ENCODE measurements around the gene DNMT1. TPM values are rescaled to one million over a fixed set of nuclear protein-coding genes. Genes with fewer than 3 reads are reported as not detected.

Gene DNMT1
- total RNA-seq, 1 experiment from 2014 or later: 144 TPM

- peaks cover 88% of the 10 kb centered on the region for H3K36me3 Mint-ChIP-seq (ENCODE audit: insufficient read depth, unreplicated experiment)
- H3K4me1 Mint-ChIP-seq (ENCODE audit: low read depth, unreplicated experiment): no peaks in the 10 kb centered on the region
- peaks cover 2% of the 10 kb centered on the region; the same call in 1 of the 2 replicates for H3K36me3 ChIP-seq (ENCODE audit: control insufficient read depth, insufficient read depth, low read length)
Observed at GRCh38 chr19:10151521-10151920, 43.2 kb downstream of the DNMT1 start.

GRCh38 chr19:10149427-10149826, 45.3 kb downstream of the DNMT1 start:
- peaks cover 89% of the 10 kb centered on the region for H3K36me3 Mint-ChIP-seq (ENCODE audit: insufficient read depth, unreplicated experiment)
- no peak for TF ChIP-seq CTCF (IDR thresholded peaks at IDR 0.05; ENCODE audit: insufficient read depth in 1 of 2, low read depth in 1 of 2, low read length in 1 of 2, severe bottlenecking in 1 of 2, unreplicated experiment in 1 of 2)
- no peaks in the 10 kb centered on the region for H3K9me3 ChIP-seq
- H3K9me3 Mint-ChIP-seq (ENCODE audit: unreplicated experiment): no peaks in the 10 kb centered on the region
- POLR2A ChIA-PET: no interaction called here
- no peaks in the 10 kb centered on the region for H3K27me3 Mint-ChIP-seq (ENCODE audit: insufficient read depth, unreplicated experiment)
- no peak overlapping the region for H3K4me3 Mint-ChIP-seq (ENCODE audit: unreplicated experiment)
- CTCF ChIA-PET: no interaction called here
- intact Hi-C loops (cut with micrococcal nuclease; ENCODE audit: unreplicated experiment): no loop called here
- H3K27ac Mint-ChIP-seq (ENCODE audit: unreplicated experiment): no peak overlapping the region
- H3K4me3 ChIP-seq (ENCODE audit: low read depth, low read length): no peak overlapping the region
- H3K4me1 ChIP-seq: no peaks in the 10 kb centered on the region
- BruUV-seq (replicated peaks): no TSS peak
- no peaks in the 10 kb centered on the region for H3K4me1 Mint-ChIP-seq (ENCODE audit: low read depth, unreplicated experiment)
- H3K27me3 ChIP-seq (replicated peaks; ENCODE audit: control insufficient read depth, insufficient read depth, low read length): no peaks in the 10 kb centered on the region
- peaks cover 2% of the 10 kb centered on the region; the same call in 1 of the 2 replicates for H3K36me3 ChIP-seq (ENCODE audit: control insufficient read depth, insufficient read depth, low read length)
- no peak for DNase-seq

More at GRCh38 chr19:10151521-10151920, 43.2 kb downstream of the DNMT1 start:
- Mint-ChIP-seq H3K27me3 (ENCODE audit: insufficient read depth, unreplicated experiment) (no peaks in the 10 kb centered on the region), H3K9me3 (ENCODE audit: unreplicated experiment) (no peaks in the 10 kb centered on the region), H3K4me3 (ENCODE audit: unreplicated experiment) (no peak overlapping the region), H3K27ac (ENCODE audit: unreplicated experiment) (no peak overlapping the region)
- ChIA-PET POLR2A (no interaction called here), CTCF (no interaction called here)
- Histone ChIP-seq H3K27me3 (replicated peaks; ENCODE audit: control insufficient read depth, insufficient read depth, low read length) (no peaks in the 10 kb centered on the region), H3K4me1 (no peaks in the 10 kb centered on the region), H3K4me3 (ENCODE audit: low read depth, low read length) (no peak overlapping the region), H3K9me3 (no peaks in the 10 kb centered on the region)
- no TSS peak for BruUV-seq (replicated peaks)
- intact Hi-C loops (cut with micrococcal nuclease; ENCODE audit: unreplicated experiment): no loop called here
- DNase-seq: no peak
- no peak for TF ChIP-seq CTCF (IDR thresholded peaks at IDR 0.05; ENCODE audit: insufficient read depth in 1 of 2, low read depth in 1 of 2, low read length in 1 of 2, severe bottlenecking in 1 of 2, unreplicated experiment in 1 of 2)

- peaks cover 89% of the 10 kb centered on the region for H3K36me3 Mint-ChIP-seq (ENCODE audit: insufficient read depth, unreplicated experiment)
- no peak for TF ChIP-seq CTCF (IDR thresholded peaks at IDR 0.05; ENCODE audit: insufficient read depth in 1 of 2, low read depth in 1 of 2, low read length in 1 of 2, severe bottlenecking in 1 of 2, unreplicated experiment in 1 of 2)
- BruUV-seq (replicated peaks): no TSS peak
- H3K4me1 ChIP-seq: no peaks in the 10 kb centered on the region
- ChIA-PET CTCF (no interaction called here), POLR2A (no interaction called here)
- no peaks in the 10 kb centered on the region for H3K4me1 Mint-ChIP-seq (ENCODE audit: low read depth, unreplicated experiment)
- H3K4me3 ChIP-seq (ENCODE audit: low read depth, low read length): no peak overlapping the region
- H3K27me3 ChIP-seq (replicated peaks; ENCODE audit: control insufficient read depth, insufficient read depth, low read length): no peaks in the 10 kb centered on the region
- H3K27ac Mint-ChIP-seq (ENCODE audit: unreplicated experiment): peak overlapping the region; percentile 32
- intact Hi-C loops (cut with micrococcal nuclease; ENCODE audit: unreplicated experiment): no loop called here
- DNase-seq: no peak
- H3K9me3 ChIP-seq: no peaks in the 10 kb centered on the region
- no peaks in the 10 kb centered on the region for H3K27me3 Mint-ChIP-seq (ENCODE audit: insufficient read depth, unreplicated experiment)
- H3K9me3 Mint-ChIP-seq (ENCODE audit: unreplicated experiment): no peaks in the 10 kb centered on the region
- H3K36me3 ChIP-seq (ENCODE audit: control insufficient read depth, insufficient read depth, low read length): 0 out of 2 replicates have a peak, but pooled peaks cover under 1% of the 10 kb centered on the region
- no peak overlapping the region for H3K4me3 Mint-ChIP-seq (ENCODE audit: unreplicated experiment)
Observed at GRCh38 chr19:10146142-10146541, 48.6 kb downstream of the DNMT1 start.

All from Caco-2 (cell line).